OCI-LY3 (cell line): ENCODE data around the gene FCGR3B.
"Not testable (repeated sequence)": the region's sequence is repeated elsewhere in the genome, so short reads cannot be mapped to it uniquely, and the experiment has no call there.

Experiments used
- EZH2phosphoT487 ChIP-seq: fragments of 200-600 bp; shearing (Covaris generic); IDR thresholded peaks from 2 replicates; pipeline ENCODE4 v1.6.1; 2018; ENCODE audit warnings: antibody characterized with exemption, mixed run types, low read depth
- TF ChIP-seq, protein P1 (sequence below): fragments of 200-600, 300-600 bp; sonication (generic); IDR thresholded peaks from 2 replicates; pipeline ENCODE4 v1.5.1; 2014; ENCODE audit warnings: antibody characterized with exemption, low read length, low read depth

- TF ChIP-seq, protein P1, sequence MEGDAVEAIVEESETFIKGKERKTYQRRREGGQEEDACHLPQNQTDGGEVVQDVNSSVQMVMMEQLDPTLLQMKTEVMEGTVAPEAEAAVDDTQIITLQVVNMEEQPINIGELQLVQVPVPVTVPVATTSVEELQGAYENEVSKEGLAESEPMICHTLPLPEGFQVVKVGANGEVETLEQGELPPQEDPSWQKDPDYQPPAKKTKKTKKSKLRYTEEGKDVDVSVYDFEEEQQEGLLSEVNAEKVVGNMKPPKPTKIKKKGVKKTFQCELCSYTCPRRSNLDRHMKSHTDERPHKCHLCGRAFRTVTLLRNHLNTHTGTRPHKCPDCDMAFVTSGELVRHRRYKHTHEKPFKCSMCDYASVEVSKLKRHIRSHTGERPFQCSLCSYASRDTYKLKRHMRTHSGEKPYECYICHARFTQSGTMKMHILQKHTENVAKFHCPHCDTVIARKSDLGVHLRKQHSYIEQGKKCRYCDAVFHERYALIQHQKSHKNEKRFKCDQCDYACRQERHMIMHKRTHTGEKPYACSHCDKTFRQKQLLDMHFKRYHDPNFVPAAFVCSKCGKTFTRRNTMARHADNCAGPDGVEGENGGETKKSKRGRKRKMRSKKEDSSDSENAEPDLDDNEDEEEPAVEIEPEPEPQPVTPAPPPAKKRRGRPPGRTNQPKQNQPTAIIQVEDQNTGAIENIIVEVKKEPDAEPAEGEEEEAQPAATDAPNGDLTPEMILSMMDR, result not testable (repeated sequence)
- TF ChIP-seq EZH2phosphoT487, result not testable (repeated sequence)
Measured at GRCh38 chr1:161605762-161606540, 25.0 kb downstream of the FCGR3B start.
